Urinary bladder (tissue), 4 donors: ENCODE data around the gene PLEKHM3. TPM values are rescaled to one million over a fixed set of nuclear protein-coding genes. Genes with fewer than 3 reads are reported as not detected.
A peak's percentile ranks its signal among the peaks of the same experiment; 100 is the strongest.

ENCODE experiments used
- DNase-seq: peaks from one replicate; pipeline ENCODE4 v3.0.0-alpha.2; 2015; ENCODE audit errors: extremely low spot score
- H3K27ac ChIP-seq: one replicate; pipeline ENCODE4 v1.5.1; 2013; ENCODE audit warnings: low read depth, mild to moderate bottlenecking, moderate library complexity
- H3K36me3 ChIP-seq: one replicate; pipeline ENCODE4 v1.6.1; 2013; ENCODE audit warnings: mild to moderate bottlenecking, moderate library complexity; ENCODE audit not compliant: insufficient read depth
- H3K4me1 ChIP-seq: one replicate; pipeline ENCODE4 v1.6.1; 2013; ENCODE audit warnings: mild to moderate bottlenecking, moderate library complexity; ENCODE audit not compliant: insufficient read depth
- H3K4me3 ChIP-seq: one replicate; pipeline ENCODE4 v1.5.1; 2013; ENCODE audit warnings: low read depth, low read length
- WGBS: extraction: QIAGEN DNeasy Blood & Tissue Kit; methylation state at CpG from one replicate; pipeline ENCODE4 v1.1.7; 2013; 5-methylcytosine and 5-hydroxymethylcytosine counted together
- polyA plus RNA-seq: library from polyadenylated mRNA; stranded (reverse); fragments of 200-250 nt; gene quantifications from one replicate; pipeline ENCODE4 v1.2.3, GENCODE V29; 2013
- total RNA-seq: library from RNA; depleted of rRNA; stranded (reverse); fragments of >200 nt; gene quantifications from one replicate; pipeline ENCODE4 v1.2.3, GENCODE V29; 2014
- donor health status: healthy with polysubstance abuse.
- donor health status: healthy.

PLEKHM3 gene
- total and polyA plus RNA-seq, 2 donors: 5.7 to 30.1 TPM

GRCh38 chr2:207844648-207845047 is 180.7 kb downstream of the PLEKHM3 start:
- Histone ChIP-seq H3K27ac (no peak overlapping the region), H3K4me3 (no peak overlapping the region), H3K4me1 (peaks cover 1% of the 10 kb centered on the region), H3K36me3 (no peaks in the 10 kb centered on the region)
- WGBS: 96% methylated on average over 2 of the region's 2 CpGs
- no peak for DNase-seq

GRCh38 chr2:207840101-207840500 is 185.2 kb downstream of the PLEKHM3 start:
- H3K4me3 ChIP-seq: no peak overlapping the region
- H3K4me1 ChIP-seq: no peaks in the 10 kb centered on the region
- H3K27ac ChIP-seq: no peak overlapping the region
- WGBS: 88% methylated on average over 1 of the region's 1 CpG
- no peaks in the 10 kb centered on the region for H3K36me3 ChIP-seq
- DNase-seq: no peak

- whole genome bisulfite sequencing: 98% methylated on average over 3 of the region's 3 CpGs
Observed at GRCh38 chr2:207839575-207839974, 185.8 kb downstream of the PLEKHM3 start.

GRCh38 chr2:207839028-207839427 is 186.3 kb downstream of the PLEKHM3 start:
- WGBS: 96% methylated on average over 1 of the region's 1 CpG
- H3K4me1 ChIP-seq: no peaks in the 10 kb centered on the region
- no peak for DNase-seq
- H3K27ac ChIP-seq: no peak overlapping the region
- H3K4me3 ChIP-seq: no peak overlapping the region
- no peaks in the 10 kb centered on the region for H3K36me3 ChIP-seq

More at GRCh38 chr2:207839575-207839974, 185.8 kb downstream of the PLEKHM3 start:
- Histone ChIP-seq H3K4me3 (no peak overlapping the region), H3K36me3 (no peaks in the 10 kb centered on the region), H3K27ac (no peak overlapping the region), H3K4me1 (no peaks in the 10 kb centered on the region)
- no peak for DNase-seq

GRCh38 chr2:207836521-207837133 is 188.7 kb downstream of the PLEKHM3 start:
- Histone ChIP-seq H3K4me1 (no peaks in the 10 kb centered on the region), H3K4me3 (no peak overlapping the region), H3K27ac (no peak overlapping the region), H3K36me3 (no peaks in the 10 kb centered on the region)
- no peak for DNase-seq
- 41% methylated on average over 7 of the region's 7 CpGs for WGBS

GRCh38 chr2:207835805-207836204 is 189.5 kb downstream of the PLEKHM3 start:
- Histone ChIP-seq H3K4me1 (no peaks in the 10 kb centered on the region), H3K36me3 (no peaks in the 10 kb centered on the region), H3K27ac (no peak overlapping the region), H3K4me3 (no peak overlapping the region)
- no peak for DNase-seq
- WGBS: 98% methylated on average over 1 of the region's 1 CpG

- no peak for DNase-seq
- WGBS: 90% methylated on average over 3 of the region's 3 CpGs
- no peak overlapping the region for H3K4me3 ChIP-seq
Observed at GRCh38 chr2:207833251-207833751, 192.0 kb downstream of the PLEKHM3 start.

GRCh38 chr2:207831584-207832248 is 193.6 kb downstream of the PLEKHM3 start:
- H3K27ac ChIP-seq: no peak overlapping the region
- DNase-seq: no peak
- no peaks in the 10 kb centered on the region for H3K36me3 ChIP-seq
- WGBS: 98% methylated on average over 8 of the region's 8 CpGs
- no peaks in the 10 kb centered on the region for H3K4me1 ChIP-seq
- no peak overlapping the region for H3K4me3 ChIP-seq

More at GRCh38 chr2:207833251-207833751, 192.0 kb downstream of the PLEKHM3 start:
- H3K36me3 ChIP-seq: no peaks in the 10 kb centered on the region
- H3K27ac ChIP-seq: no peak overlapping the region
- H3K4me1 ChIP-seq: no peaks in the 10 kb centered on the region

GRCh38 chr2:207830778-207831438 is 194.4 kb downstream of the PLEKHM3 start:
- Histone ChIP-seq H3K4me1 (no peaks in the 10 kb centered on the region), H3K4me3 (no peak overlapping the region), H3K36me3 (peaks cover 2% of the 10 kb centered on the region), H3K27ac (no peak overlapping the region)
- 97% methylated on average over 15 of the region's 15 CpGs for WGBS
- DNase-seq: no peak

- Histone ChIP-seq H3K27ac (no peak overlapping the region), H3K4me1 (no peaks in the 10 kb centered on the region), H3K36me3 (peaks cover 2% of the 10 kb centered on the region), H3K4me3 (no peak overlapping the region)
- WGBS: 91% methylated on average over 12 of the region's 12 CpGs
- DNase-seq: no peak
Observed at GRCh38 chr2:207828361-207829057, 196.8 kb downstream of the PLEKHM3 start.

GRCh38 chr2:207825978-207826377 is 199.3 kb downstream of the PLEKHM3 start:
- peak; percentile 48 for DNase-seq
- WGBS: 39% methylated on average over 4 of the region's 4 CpGs

GRCh38 chr2:207825045-207825954 is 200.0 kb downstream of the PLEKHM3 start:
- Histone ChIP-seq H3K36me3 (peaks cover 2% of the 10 kb centered on the region), H3K27ac (no peak overlapping the region), H3K4me3 (no peak overlapping the region), H3K4me1 (no peaks in the 10 kb centered on the region)
- WGBS: 39% methylated on average over 17 of the region's 17 CpGs
- DNase-seq: no peak

More at GRCh38 chr2:207825978-207826377, 199.3 kb downstream of the PLEKHM3 start:
- Histone ChIP-seq H3K27ac (no peak overlapping the region), H3K4me3 (no peak overlapping the region), H3K4me1 (no peaks in the 10 kb centered on the region), H3K36me3 (peaks cover 2% of the 10 kb centered on the region)
